MM.1S (cell line): ENCODE measurements around the gene SLC35F3.

Experiments
- DNase-seq: peaks from one replicate; pipeline ENCODE4 v3.0.0-alpha.2; 2015
- H2AFZ ChIP-seq: fragments of 300-600 bp; sonication (generic); 2 replicates; pipeline ENCODE4 v1.6.0; 2016; ENCODE audit warnings: antibody characterized with exemption, low read length
- H3F3A ChIP-seq: fragments of 300-600 bp; sonication (generic); 2 replicates; pipeline ENCODE4 v1.6.1; 2016; ENCODE audit warnings: mild to moderate bottlenecking, antibody characterized with exemption, low read length, moderate library complexity, mixed read lengths; ENCODE audit not compliant: insufficient read depth
- H3K27ac ChIP-seq: fragments of 300-600 bp; sonication (generic); 2 replicates; pipeline ENCODE4 v1.5.1; 2016; ENCODE audit warnings: mild to moderate bottlenecking, low read length
- H3K27me3 ChIP-seq: fragments of 300-600 bp; sonication (generic); replicated peaks from 2 replicates; pipeline ENCODE4 v1.6.0; 2016; ENCODE audit warnings: low read length; ENCODE audit not compliant: insufficient read depth
- H3K36me3 ChIP-seq: fragments of 300-600 bp; sonication (generic); replicated peaks from 2 replicates; pipeline ENCODE4 v1.6.1; 2016; ENCODE audit warnings: mild to moderate bottlenecking, low read length, mixed read lengths; ENCODE audit not compliant: insufficient read depth
- H3K4me1 ChIP-seq: fragments of 300-600 bp; sonication (generic); 2 replicates; pipeline ENCODE4 v1.6.1; 2016; ENCODE audit warnings: low read length, mixed read lengths
- H3K4me2 ChIP-seq: fragments of 300-600 bp; sonication (generic); 2 replicates; pipeline ENCODE4 v1.6.0; 2016; ENCODE audit warnings: low read depth, low read length
- H3K4me3 ChIP-seq: fragments of 300-600 bp; sonication (generic); 2 replicates; pipeline ENCODE4 v1.5.1; 2016; ENCODE audit warnings: low read length, mixed read lengths
- H3K79me2 ChIP-seq: fragments of 300-600 bp; sonication (generic); 2 replicates; pipeline ENCODE4 v1.6.1; 2016; ENCODE audit warnings: mixed run types, low read length, mixed read lengths
- H3K9ac ChIP-seq: fragments of 300-600 bp; sonication (generic); 2 replicates; pipeline ENCODE4 v1.6.1; 2016; ENCODE audit warnings: low read length, mixed read lengths
- H3K9me2 ChIP-seq: fragments of 300-600 bp; sonication (generic); replicated peaks from 2 replicates; pipeline ENCODE4 v1.6.1; 2016; ENCODE audit warnings: mild to moderate bottlenecking, low read length, mixed read lengths; ENCODE audit not compliant: insufficient read depth
- H3K9me3 ChIP-seq: fragments of 300-600 bp; sonication (generic); replicated peaks from 2 replicates; pipeline ENCODE4 v1.6.1; 2016; ENCODE audit warnings: mild to moderate bottlenecking, low read length, mixed read lengths; ENCODE audit not compliant: insufficient read depth
- H4K20me1 ChIP-seq: fragments of 300-600 bp; sonication (generic); 2 replicates; pipeline ENCODE4 v1.6.1; 2016; ENCODE audit warnings: mild to moderate bottlenecking, low read length, moderate library complexity, mixed read lengths; ENCODE audit not compliant: insufficient read depth
- CTCF ChIP-seq: fragments of 300-600 bp; sonication (generic); IDR thresholded peaks from 2 replicates; pipeline ENCODE4 v1.5.1; 2016; ENCODE audit warnings: antibody characterized with exemption, low read length, mixed read lengths
- EZH2 ChIP-seq: fragments of 300-600 bp; sonication (generic); optimal IDR thresholded peaks from 2 replicates; pipeline ENCODE3; 2017; ENCODE audit warnings: low read depth, mild to moderate bottlenecking, antibody characterized with exemption, low read length, mixed read lengths
- EZH2phosphoT487 ChIP-seq: fragments of 300-600 bp; sonication (generic); IDR thresholded peaks from 2 replicates; pipeline ENCODE4 v1.6.1; 2018; ENCODE audit warnings: antibody characterized with exemption, low read length

Gene SLC35F3

DNA sequence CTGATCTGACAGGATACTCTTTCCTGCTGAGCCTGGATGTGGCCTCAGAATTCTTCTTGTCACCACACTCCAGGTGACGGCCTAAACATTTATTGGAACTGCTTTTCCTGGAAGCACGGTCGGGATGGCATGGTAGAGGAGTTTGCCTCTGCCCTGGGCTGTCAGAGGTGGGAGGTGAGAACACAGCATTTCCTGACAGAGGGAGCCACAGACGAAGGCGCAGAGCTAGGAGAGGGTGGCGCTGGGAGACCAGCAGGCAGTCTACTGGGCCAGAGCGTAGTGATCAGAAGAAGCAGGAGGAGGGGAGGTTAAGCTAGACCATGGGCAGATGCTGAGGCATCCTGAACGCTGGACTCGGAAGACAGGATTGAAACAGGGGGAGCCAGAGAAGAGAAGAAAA is 315.2 kb downstream of the SLC35F3 start:
- Histone ChIP-seq H3K9ac (no peak overlapping the region), H3K4me1 (no peaks in the 10 kb centered on the region), H3F3A (no peaks in the 10 kb centered on the region), H3K36me3 (no peaks in the 10 kb centered on the region), H3K4me2 (no peak overlapping the region), H3K27ac (no peak overlapping the region), H3K9me2 (no peaks in the 10 kb centered on the region), H2AFZ (no peak overlapping the region), H3K4me3 (no peak overlapping the region), H3K79me2 (no peaks in the 10 kb centered on the region), H3K9me3 (no peaks in the 10 kb centered on the region), H3K27me3 (peaks cover 6% of the 10 kb centered on the region; the same call in 1 of the 2 replicates), H4K20me1 (no peaks in the 10 kb centered on the region)
- TF ChIP-seq CTCF (no peak), EZH2phosphoT487 (no peak), EZH2 (no peak)
- DNase-seq, result no peak

- no peaks in the 10 kb centered on the region for H3K9me3 ChIP-seq
- no peak overlapping the region for H3K4me2 ChIP-seq
- no peak for DNase-seq
- no peaks in the 10 kb centered on the region for H3K4me1 ChIP-seq
- H3K9me2 ChIP-seq, result no peaks in the 10 kb centered on the region
- no peaks in the 10 kb centered on the region for H3K79me2 ChIP-seq
- H3K36me3 ChIP-seq, result no peaks in the 10 kb centered on the region
- H3K27ac ChIP-seq, result no peak overlapping the region
- no peak overlapping the region for H3K4me3 ChIP-seq
- no peak for TF ChIP-seq EZH2phosphoT487
- TF ChIP-seq EZH2, result no peak
- no peak for TF ChIP-seq CTCF
- H3K27me3 ChIP-seq, result no peaks in the 10 kb centered on the region
- H4K20me1 ChIP-seq, result no peaks in the 10 kb centered on the region
- H3K9ac ChIP-seq, result no peak overlapping the region
- no peak overlapping the region for H2AFZ ChIP-seq
- no peaks in the 10 kb centered on the region for H3F3A ChIP-seq
Observed at GRCh38 chr1:234221601-234222000, 317.1 kb downstream of the SLC35F3 start.

GRCh38 chr1:234222561-234223280 is 318.2 kb downstream of the SLC35F3 start:
- Histone ChIP-seq H3K9me3 (no peaks in the 10 kb centered on the region), H3K27me3 (no peaks in the 10 kb centered on the region), H2AFZ (no peak overlapping the region), H4K20me1 (no peaks in the 10 kb centered on the region), H3K9me2 (no peaks in the 10 kb centered on the region), H3K36me3 (no peaks in the 10 kb centered on the region), H3K4me3 (no peak overlapping the region), H3F3A (no peaks in the 10 kb centered on the region), H3K4me1 (no peaks in the 10 kb centered on the region), H3K9ac (no peak overlapping the region), H3K27ac (no peak overlapping the region), H3K4me2 (no peak overlapping the region), H3K79me2 (no peaks in the 10 kb centered on the region)
- no peak for DNase-seq
- TF ChIP-seq CTCF (no peak), EZH2phosphoT487 (no peak), EZH2 (no peak)
